SKM-1 treated with dmso at 0.1 percent for 144 hours (cell line): ENCODE results near the gene EP400.

Experiments used
- DNase-seq: peaks from one replicate; lab custom pipeline; 2025; ENCODE audit not compliant: unreplicated experiment; lab: John Stamatoyannopoulos, UW

EP400 gene, protein sequence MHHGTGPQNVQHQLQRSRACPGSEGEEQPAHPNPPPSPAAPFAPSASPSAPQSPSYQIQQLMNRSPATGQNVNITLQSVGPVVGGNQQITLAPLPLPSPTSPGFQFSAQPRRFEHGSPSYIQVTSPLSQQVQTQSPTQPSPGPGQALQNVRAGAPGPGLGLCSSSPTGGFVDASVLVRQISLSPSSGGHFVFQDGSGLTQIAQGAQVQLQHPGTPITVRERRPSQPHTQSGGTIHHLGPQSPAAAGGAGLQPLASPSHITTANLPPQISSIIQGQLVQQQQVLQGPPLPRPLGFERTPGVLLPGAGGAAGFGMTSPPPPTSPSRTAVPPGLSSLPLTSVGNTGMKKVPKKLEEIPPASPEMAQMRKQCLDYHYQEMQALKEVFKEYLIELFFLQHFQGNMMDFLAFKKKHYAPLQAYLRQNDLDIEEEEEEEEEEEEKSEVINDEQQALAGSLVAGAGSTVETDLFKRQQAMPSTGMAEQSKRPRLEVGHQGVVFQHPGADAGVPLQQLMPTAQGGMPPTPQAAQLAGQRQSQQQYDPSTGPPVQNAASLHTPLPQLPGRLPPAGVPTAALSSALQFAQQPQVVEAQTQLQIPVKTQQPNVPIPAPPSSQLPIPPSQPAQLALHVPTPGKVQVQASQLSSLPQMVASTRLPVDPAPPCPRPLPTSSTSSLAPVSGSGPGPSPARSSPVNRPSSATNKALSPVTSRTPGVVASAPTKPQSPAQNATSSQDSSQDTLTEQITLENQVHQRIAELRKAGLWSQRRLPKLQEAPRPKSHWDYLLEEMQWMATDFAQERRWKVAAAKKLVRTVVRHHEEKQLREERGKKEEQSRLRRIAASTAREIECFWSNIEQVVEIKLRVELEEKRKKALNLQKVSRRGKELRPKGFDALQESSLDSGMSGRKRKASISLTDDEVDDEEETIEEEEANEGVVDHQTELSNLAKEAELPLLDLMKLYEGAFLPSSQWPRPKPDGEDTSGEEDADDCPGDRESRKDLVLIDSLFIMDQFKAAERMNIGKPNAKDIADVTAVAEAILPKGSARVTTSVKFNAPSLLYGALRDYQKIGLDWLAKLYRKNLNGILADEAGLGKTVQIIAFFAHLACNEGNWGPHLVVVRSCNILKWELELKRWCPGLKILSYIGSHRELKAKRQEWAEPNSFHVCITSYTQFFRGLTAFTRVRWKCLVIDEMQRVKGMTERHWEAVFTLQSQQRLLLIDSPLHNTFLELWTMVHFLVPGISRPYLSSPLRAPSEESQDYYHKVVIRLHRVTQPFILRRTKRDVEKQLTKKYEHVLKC (N-terminal part only)

DNA sequence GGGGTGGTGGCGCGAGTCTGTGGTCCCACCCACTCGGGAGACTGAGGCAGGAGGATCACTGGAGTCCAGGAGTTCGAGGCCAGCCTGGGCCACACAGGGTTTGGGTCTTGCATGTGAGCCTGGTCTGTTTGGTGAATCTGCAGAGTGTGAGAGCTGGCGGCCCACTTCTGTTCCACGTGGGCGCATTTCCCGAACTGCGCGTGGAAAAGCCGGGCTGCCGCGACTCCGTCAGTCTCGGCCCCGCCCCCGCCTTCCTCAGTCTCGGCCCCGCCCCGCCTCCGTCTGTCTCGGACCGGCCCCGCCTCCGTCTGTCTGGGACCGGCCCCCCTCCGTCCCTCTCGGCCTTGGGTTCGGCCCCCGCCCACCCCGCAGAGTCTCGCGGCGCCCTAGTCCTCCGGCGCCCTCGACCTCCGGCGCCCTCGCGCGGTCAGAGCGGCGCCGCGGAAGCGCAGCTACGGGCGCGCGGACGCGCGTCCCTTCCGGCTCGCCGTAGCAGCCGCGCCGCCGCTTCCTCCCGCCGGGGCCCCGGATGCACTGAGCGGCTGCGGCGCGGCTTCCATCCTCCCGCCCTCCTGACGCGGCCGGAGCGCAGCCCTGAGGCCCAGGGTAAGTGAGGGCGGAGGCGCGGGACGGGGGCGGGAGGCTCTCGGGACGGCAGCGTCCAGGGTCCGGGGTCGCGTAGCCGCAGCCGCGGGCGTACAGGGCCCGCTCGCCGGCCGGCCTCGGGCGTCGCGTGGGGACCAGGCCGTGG lies at the start of gene EP400:
Gene EP400 (plus strand): TSS at position 512 of the 751 bp plus-strand sequence. CDS start 10,678 bp downstream, outside the sequence.
- peak; percentile 66 for DNase-seq

DNA sequence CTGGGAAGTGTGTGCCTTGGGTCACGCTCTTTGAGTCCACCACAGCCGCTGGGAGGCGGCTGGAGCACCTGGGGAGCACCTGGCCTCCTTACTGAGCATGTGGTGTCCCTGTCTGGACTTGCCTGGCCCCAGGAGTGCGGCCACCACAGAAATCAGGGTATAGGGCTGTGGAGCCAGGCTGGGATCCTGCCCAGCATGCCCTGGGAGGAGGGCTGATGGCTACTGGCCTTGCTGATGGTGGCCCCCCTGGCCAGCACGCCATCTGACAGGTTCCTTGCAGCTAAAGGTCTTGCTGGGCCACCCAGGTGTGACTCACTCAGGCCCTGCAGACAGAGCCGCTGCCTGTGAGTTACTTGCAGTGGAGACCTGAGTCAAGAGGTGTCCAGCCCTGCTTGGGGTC lies 49.3 kb upstream of the EP400 start:
- DNase-seq: no peak

DNA sequence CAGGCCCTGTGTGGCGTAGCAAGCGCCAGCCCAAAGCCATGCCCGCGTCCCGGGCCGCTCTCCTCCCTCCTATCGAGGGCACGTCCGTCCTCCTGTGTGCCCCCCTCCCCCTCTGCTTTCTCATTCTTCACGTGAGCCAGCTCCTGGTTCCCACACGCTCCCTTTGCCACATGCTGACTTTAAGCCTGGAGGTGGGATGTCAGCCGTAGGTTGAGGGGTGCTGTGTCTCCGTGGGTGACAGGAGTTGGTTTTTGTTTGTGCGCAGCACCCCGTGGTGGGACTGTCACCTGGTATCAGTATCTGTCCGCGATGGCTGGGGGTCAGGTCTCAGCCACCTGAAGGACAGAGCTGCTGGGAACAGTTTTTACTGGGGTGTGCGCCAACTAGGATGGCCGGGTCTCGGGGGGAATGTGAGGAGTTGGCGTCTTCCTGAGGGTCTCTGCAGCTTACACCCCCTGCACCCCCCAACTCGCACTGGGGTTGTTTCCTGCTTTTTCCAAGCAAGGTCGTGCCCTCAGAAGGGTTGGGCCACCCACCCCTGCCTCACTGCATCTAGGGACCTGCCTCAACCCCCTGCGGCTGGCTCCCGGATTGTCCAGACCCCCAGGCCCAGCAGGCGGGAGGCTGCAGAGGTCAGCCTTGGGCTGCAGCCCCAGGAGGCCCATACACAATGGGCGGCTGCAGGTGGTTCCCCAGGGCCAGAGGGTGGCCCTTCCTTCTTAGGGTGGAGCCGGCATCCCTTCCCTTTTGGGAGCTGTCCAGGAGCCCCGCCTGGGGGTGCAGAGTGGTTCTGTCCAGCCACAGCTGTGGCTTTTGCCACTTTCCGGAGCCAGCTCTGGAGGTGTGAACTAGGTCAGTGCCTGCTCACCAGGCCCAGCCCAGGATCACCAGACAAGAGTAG lies 48.1 kb upstream of the EP400 start:
- no peak for DNase-seq

DNA sequence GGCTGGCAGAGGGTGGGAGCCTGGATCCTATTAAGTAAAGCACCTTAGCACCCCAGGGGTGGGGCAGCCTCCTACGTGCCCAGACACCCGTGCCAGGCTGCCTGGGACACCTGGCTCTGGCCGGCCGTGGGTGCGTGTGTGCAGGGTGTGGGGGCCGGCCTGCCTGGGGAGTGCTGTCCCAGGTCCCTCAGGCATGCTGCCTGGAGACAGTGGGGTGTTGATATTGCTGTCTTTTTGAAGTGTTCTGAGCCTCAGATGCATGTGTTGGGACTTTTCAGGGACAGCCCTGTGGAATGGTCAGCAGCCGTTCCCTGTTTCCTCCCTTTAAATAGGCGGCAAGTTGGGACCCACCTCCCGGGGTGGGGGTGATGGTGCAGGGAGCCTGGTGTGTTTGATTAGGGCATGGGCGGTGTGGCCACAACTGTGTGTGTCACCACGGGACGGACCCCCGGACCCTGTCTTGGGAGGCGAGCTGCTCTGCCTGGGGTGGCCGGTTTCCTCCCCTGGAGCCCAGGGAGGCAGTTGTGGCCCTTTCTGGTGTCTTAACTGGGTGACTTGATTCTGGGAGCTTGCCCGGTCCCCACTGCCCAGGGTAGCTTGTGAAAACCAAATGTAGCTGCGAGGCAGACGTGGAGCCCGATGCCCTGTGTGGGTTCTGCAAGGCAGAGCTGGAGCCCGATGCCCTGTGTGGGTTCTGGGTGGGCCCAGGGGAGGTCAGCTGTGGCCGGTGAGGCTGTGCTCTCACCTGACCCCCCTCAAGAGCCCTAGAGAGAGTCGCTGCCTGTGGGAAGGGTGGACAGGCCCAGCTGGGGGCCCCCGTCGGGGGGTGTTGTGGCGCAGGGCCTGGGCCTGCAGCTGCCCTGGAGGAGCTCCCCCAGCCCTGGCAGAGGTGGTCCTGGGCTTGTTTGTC lies 47.2 kb upstream of the EP400 start:
- no peak for DNase-seq

DNA sequence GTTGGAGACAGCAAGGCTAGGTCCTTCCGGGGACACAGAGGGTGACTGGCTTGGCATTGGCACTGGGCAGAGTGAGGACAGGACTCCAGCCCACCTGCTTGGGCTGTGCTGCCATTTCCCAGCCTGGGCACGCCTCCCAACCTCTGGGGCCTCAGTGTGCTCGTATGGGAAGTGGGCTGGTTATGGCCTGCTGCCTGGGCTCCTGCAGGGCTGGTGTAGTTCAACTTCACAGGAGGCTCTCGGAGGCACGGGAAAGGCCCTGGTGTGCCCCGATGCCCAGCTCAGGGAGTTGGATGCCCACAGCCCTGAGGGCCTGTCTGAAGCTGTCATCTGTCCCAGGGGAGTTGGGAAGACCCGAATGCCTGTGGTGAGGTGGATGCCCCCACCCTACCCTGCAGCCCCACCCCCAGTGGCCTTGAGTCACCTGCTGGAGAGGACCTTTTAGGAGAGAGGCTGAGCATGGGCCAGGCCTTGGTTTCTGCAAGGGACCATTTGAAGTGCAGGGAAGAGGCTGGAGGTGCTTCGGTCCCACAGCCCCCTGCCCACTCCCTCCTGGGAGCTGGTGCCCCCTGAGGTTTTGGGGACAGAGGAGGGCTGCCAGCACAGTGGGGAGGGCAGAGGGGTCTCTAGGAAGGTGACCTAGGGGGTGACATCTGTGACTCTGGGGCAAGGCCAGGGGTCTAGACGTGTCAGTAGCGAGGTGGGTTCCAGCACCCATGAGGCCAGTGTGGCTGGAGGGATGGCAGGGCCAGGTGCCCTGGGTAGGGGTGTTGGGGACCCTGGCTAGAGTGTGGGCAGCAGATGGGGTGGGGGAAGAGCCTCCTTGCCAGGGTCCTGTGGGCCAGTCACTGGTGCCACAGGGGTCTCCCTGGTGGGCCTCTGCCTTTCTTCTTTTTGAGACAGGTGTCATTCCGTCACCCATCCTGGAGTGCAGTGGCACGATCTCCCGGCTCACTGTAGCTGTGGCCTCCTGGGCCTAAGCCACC lies 46.2 kb upstream of the EP400 start:
- no peak for DNase-seq

DNA sequence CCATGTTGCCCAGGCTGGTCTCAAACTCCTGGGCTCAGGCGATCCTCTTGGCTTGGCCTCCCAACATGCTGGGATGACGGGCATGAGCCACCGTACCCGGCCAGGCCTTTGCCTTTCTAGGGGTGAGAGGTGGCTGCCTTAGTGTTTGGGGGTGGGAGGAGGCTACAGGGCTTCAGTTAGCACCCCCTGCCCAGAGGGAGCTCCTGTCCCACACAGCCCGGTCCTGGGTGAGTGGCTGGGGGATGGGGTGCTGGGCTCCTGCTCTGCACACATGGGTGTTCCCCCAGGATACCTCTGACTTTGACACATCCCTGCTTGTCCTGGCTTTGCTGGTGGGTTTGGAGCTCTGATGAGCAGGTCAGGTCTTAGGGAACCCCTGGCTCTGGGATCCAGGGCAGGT lies 45.4 kb upstream of the EP400 start:
- no peak for DNase-seq

DNA sequence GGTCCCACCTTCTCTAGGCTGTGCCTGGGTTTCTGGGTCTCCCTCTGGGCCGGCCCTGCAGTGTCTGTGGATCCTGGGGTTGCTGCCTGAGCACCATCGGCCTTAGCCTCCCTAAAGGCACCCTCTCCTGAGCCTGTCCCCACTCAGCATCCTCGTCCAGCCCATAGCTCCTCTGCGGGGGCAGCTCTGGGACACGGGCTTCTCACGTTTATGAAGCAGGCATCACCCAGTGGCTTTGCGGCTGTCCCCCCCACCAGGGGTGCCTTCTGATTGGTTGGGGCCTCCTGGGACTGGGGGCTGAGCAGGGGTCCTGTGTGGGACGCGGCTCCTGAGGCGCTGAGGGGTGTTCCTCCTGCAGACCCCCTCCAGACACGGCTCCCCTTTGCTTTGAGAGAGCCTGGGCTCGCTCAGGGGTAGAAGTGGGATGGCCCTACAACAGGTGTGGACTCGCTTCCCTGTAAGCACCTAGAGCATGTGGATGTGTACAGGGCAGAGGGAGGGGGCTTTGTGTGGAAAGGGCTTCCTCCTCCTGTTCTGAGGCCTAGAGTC lies 44.6 kb upstream of the EP400 start:
- DNase-seq: no peak

DNA sequence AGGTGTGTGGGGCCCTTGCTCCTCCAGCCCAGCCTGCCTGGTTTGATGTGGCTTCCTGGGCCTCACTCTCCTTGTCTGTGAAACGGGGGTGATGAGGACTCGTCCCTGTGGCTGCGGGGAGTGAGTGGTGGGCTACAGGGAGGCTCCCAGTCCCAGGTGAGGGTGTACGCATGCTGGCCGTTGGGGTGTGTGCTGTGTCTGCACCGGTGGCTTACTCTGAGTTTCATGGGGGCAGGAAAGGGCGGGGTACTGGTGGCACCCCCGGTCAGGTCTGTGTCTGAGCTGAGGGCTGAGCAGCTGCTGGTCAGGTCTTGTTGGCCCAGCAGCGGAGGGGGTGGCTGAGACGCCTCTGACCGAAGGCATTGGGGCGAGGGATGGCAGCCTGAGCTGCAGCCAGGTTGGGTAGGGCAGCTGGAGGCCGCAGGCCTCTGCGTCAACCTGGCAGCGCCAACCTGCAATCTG lies 44.1 kb upstream of the EP400 start:
- no peak for DNase-seq

DNA sequence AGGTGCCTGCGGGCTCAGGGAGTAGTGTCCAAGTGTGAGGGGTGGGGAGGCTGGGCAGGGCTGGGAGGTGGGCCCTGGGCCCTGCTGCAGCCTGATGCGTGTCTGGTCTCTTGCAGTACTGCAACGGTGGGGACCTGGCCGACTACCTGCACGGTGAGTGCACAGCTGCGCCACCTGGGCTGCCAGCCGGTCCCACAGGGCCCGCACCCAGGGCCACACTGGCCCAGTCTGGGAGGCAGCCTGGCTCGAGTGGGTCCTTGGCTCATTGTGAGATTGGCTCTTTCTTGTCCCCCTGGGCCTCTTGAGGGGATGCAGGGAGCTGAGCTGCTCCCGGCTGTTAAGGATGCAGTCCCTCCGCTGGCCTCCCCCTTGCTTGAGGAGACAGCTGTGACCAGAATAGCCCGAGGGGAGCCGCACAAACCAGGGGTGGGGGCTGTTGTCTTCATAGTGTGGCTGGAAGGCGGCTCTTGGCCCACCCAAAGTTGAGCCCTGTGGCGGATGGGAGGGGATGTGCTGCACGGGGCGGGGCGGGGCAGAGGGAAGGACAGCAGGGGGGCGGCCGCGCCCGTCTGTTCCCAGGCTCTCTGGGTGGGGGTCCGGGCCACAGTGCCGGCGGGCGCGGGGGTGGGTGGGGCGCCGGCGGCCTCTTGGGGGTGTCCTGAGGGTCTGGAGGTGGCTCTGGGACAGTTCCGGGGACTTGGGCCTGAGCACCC lies 42.2 kb upstream of the EP400 start:
- DNase-seq: no peak

DNA sequence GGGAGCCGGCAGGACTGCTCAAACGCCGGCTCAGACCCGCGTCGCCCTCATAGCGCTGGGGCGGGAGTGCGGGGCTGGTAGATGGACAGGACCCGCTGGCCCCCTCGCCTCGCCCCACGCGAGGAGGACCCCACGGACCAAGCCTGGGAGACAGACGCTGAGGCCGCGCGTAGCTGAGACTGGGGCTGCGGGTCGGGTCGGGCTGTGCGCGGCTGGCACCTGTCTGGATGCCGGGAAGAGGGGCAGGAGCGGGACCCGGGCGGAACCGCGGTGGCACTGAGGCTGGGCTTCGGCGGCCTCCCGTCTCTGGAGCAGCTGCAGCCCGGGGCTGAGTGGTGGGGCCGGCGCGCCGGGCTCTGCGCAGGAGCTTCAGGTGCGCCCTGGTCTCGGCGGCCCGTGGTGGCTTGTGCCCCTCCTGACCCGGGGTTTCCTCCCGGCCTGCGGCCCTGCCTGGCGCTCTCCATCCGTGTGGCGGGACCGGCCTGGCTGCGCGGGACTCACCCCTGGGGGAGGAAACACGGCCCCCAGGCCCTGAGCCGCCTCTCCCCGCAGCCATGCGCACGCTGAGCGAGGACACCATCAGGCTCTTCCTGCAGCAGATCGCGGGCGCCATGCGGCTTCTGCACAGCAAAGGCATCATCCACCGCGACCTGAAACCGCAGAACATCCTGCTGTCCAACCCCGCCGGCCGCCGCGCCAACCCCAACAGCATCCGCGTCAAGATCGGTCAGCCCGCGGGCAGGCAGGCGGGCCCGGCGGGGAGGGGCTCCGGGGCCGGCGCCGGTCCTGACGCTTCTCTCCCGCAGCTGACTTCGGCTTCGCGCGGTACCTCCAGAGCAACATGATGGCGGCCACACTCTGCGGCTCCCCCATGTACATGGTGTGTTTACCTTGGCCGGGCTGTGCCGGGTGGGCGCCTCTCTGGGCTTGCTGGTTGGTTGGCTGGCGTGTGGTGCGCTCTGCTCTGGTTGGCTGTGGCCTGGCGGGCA lies 41.4 kb upstream of the EP400 start:
- no peak for DNase-seq

DNA sequence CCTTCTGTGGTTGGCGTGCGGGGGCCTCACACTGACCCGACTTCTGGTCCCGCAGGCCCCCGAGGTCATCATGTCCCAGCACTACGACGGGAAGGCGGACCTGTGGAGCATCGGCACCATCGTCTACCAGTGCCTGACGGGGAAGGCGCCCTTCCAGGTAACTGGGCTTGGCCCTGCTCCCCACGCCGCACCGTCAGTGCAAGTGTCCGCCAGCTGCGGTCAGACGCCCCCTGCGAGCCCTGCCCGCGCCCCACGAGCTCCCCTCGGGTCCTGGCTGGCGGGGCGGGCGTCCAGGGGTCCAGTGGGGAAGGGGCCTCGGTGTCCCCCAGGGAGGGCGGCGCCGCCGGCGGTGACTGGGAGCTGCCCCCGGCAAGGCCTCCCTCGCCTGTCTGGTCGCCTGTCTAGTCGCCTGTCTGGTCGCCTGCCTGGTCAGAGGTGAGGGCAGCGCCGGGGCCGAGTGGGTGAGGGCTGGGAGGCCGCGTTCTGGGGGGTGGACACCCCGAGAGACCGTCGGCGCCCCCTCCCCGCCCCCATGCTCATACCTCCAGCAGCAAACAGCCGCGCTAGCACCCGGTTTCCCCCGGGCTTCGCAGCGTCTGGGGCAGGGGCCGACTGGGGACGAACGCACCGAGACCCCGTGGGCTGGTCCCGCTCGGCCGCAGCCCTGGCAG lies 40.5 kb upstream of the EP400 start:
- no peak for DNase-seq

DNA sequence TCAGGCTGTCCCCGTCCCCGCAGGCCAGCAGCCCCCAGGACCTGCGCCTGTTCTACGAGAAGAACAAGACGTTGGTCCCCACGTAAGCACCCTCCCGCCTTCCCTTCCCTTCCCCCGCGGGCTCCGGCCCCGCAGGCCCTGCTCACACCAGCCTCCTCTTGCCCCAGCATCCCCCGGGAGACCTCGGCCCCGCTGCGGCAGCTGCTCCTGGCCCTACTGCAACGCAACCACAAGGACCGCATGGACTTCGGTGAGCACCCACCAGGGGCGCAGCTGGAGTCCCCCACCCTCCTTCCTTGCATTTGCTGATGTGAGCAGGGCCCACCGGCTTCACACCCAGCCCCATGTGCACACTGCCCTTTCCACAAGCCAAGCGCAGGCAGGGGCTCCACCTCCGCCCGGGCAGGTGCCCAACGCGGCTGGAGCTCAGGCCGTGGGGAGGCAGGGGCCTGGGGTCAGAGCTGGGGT lies 40.0 kb upstream of the EP400 start:
- no peak for DNase-seq

DNA sequence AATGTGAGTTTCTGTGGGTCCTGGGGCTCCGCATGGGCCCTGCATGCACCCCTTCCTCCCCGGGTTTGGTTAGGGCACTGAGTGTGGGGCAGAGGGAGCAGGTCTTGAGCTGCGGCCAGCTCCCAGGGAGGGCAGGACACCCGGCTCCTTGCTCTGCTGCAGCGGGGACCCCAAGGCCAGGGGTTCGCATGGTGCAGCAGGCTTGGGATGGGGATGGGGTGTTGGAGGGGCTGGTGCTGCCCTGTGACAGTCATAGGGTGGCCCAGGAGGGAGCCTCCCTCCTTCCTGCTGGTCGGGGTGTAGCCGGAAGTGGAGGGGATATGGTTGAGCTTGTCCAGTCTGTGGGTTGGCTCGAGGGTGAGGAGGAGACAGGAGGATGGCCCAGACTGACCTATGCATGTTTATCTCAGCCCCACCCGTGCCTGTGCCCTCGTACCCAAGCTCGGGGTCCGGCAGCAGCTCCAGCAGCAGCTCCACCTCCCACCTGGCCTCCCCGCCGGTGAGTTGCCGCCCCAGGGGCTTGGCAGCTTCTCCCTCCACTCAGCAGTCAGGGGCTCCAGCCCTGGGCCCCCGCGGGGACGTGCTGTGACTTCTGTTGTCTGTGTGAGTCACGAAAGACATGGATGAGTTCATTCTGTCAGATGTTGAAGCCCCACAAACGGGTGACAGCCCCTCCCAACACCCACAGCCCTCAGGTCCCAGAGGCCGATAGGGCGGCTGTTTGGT lies 39.3 kb upstream of the EP400 start:
- no peak for DNase-seq
